Iris pigment epithelial cell (primary cell): Measurements from ENCODE around the gene IKBKE.
A peak's percentile ranks its signal among the peaks of the same experiment; 100 is the strongest.

Experiments used
- DNase-seq: peaks from one replicate; pipeline ENCODE4 v3.0.0-alpha.2; 2011; ENCODE audit warnings: low read depth

Gene IKBKE

GRCh38 chr1:206512058-206512850, 42.0 kb downstream of the IKBKE start:
- no peak for DNase-seq

GRCh38 chr1:206512851-206513180, 42.5 kb downstream of the IKBKE start:
- no peak for DNase-seq

- DNase-seq, result peak; percentile 85
These were observed 43.2 kb downstream of the IKBKE start for GRCh38 chr1:206513312-206514111.

- no peak for DNase-seq
These were observed 44.6 kb downstream of the IKBKE start for GRCh38 chr1:206514813-206515387.

- DNase-seq, result no peak
These were observed 46.4 kb downstream of the IKBKE start for GRCh38 chr1:206516728-206516990.

GRCh38 chr1:206517784-206518183, 47.5 kb downstream of the IKBKE start:
- DNase-seq, result no peak

- DNase-seq, result no peak
These were observed 47.9 kb downstream of the IKBKE start for GRCh38 chr1:206518206-206518605.

- DNase-seq, result no peak
These were observed 48.5 kb downstream of the IKBKE start for GRCh38 chr1:206518743-206519142.

GRCh38 chr1:206521127-206521526, 50.9 kb downstream of the IKBKE start:
- DNase-seq, result no peak

- DNase-seq, result no peak
These were observed 51.6 kb downstream of the IKBKE start for GRCh38 chr1:206521694-206522402.

- DNase-seq, result no peak
These were observed 54.6 kb downstream of the IKBKE start for GRCh38 chr1:206524739-206525364.

- no peak for DNase-seq
These were observed 56.0 kb downstream of the IKBKE start for GRCh38 chr1:206526064-206526911.

GRCh38 chr1:206529425-206529824, 59.1 kb downstream of the IKBKE start:
- no peak for DNase-seq

- no peak for DNase-seq
These were observed 62.1 kb downstream of the IKBKE start for GRCh38 chr1:206532368-206532767.

- no peak for DNase-seq
These were observed 64.3 kb downstream of the IKBKE start for GRCh38 chr1:206534552-206534951.

GRCh38 chr1:206535853-206536188, 65.5 kb downstream of the IKBKE start:
- DNase-seq, result no peak

GRCh38 chr1:206537141-206537540, 66.9 kb downstream of the IKBKE start:
- peak; percentile 37 for DNase-seq

- no peak for DNase-seq
These were observed 68.0 kb downstream of the IKBKE start for GRCh38 chr1:206538086-206538770.

- no peak for DNase-seq
These were observed 68.8 kb downstream of the IKBKE start for GRCh38 chr1:206538901-206539640.
